ENCODE data around the gene STAG3. TPM values are rescaled to one million over a fixed set of nuclear protein-coding genes. Genes with fewer than 3 reads are reported as not detected.

Gene STAG3
- polyA plus RNA-seq, 3 donors, result 0.39 TPM; not detected in 1

GRCh38 chr7:100189061-100189460, 11.3 kb downstream of the STAG3 start:
- TF ChIP-seq CTCF (IDR thresholded peaks at IDR 0.05), result no peak
- Histone ChIP-seq H2AFZ (ENCODE audit: insufficient read depth, low read depth, low read length, poor library complexity, severe bottlenecking) (no peak overlapping the region), H3K4me3 (replicated peaks in 1 of 3; ENCODE audit: low read depth in 2 of 3, low read length in 3 of 3) (no peak overlapping the region), H3K4me1 (ENCODE audit: control insufficient read depth in 1 of 2, insufficient read depth in 2 of 2, low read length in 2 of 2) (peaks cover 21 to 27% of the 10 kb centered on the region in 2 donors), H3K9ac (ENCODE audit: insufficient read depth, low read length, poor library complexity, severe bottlenecking) (no peak overlapping the region), H4K20me1 (ENCODE audit: insufficient read depth, low read length) (no peaks in the 10 kb centered on the region), H3K27me3 (ENCODE audit: control insufficient read depth in 2 of 2, insufficient read depth in 2 of 2, low read length in 2 of 2) (no peaks in the 10 kb centered on the region), H3K79me2 (ENCODE audit: insufficient read depth, low read length) (no peaks in the 10 kb centered on the region), H3K9me3 (replicated peaks in 1 of 2; ENCODE audit: control insufficient read depth in 1 of 2, insufficient read depth in 1 of 2, low read length in 2 of 2) (no peaks in the 10 kb centered on the region), H3K36me3 (replicated peaks in 1 of 2; ENCODE audit: control insufficient read depth in 1 of 2, insufficient read depth in 2 of 2, low read length in 2 of 2) (no peaks in the 10 kb centered on the region), H3K27ac (ENCODE audit: low read depth in 1 of 2, low read length in 2 of 2) (no peak overlapping the region), H3K4me2 (replicated peaks; ENCODE audit: extremely low read depth, low read length, poor library complexity, severe bottlenecking) (no peak overlapping the region)
- intact Hi-C loops (cut with micrococcal nuclease), result no loop called here
- H3K27ac Mint-ChIP-seq, result no peak overlapping the region
- WGBS (ENCODE audit: insufficient coverage), result 100% methylated on average over 1 of the region's 3 CpGs
- no peak overlapping the region for H3K4me3 Mint-ChIP-seq
- no peaks in the 10 kb centered on the region for H3K9me3 Mint-ChIP-seq
- H3K4me1 Mint-ChIP-seq, result peaks cover 29% of the 10 kb centered on the region
- H3K36me3 Mint-ChIP-seq, result no peaks in the 10 kb centered on the region
- no peak for DNase-seq
- peaks cover 0 to 4% (median 2%) of the 10 kb centered on the region in 3 donors for H3K27me3 Mint-ChIP-seq (ENCODE audit: low read depth in 3 of 3)

GRCh38 chr7:100190048-100190711, 12.5 kb downstream of the STAG3 start:
- no peak overlapping the region for H3K4me3 Mint-ChIP-seq
- no peaks in the 10 kb centered on the region for H4K20me1 ChIP-seq (ENCODE audit: insufficient read depth, low read length)
- TF ChIP-seq CTCF (IDR thresholded peaks at IDR 0.05), result peak; percentile 58
- peak in 2 of 3 donors; percentile 26 to 33 for DNase-seq
- no peak overlapping the region for H3K9ac ChIP-seq (ENCODE audit: insufficient read depth, low read length, poor library complexity, severe bottlenecking)
- peak overlapping the region; percentile 44 for H2AFZ ChIP-seq (ENCODE audit: insufficient read depth, low read depth, low read length, poor library complexity, severe bottlenecking)
- H3K4me1 ChIP-seq (ENCODE audit: control insufficient read depth in 1 of 2, insufficient read depth in 2 of 2, low read length in 2 of 2), result peaks cover 21 to 27% of the 10 kb centered on the region in 2 donors
- no peak overlapping the region for H3K4me2 ChIP-seq (replicated peaks; ENCODE audit: extremely low read depth, low read length, poor library complexity, severe bottlenecking)
- H3K27me3 Mint-ChIP-seq (ENCODE audit: low read depth in 3 of 3), result peaks cover 0 to 2% (median 1%) of the 10 kb centered on the region in 3 donors
- H3K4me1 Mint-ChIP-seq, result peaks cover 29% of the 10 kb centered on the region
- no peaks in the 10 kb centered on the region for H3K36me3 Mint-ChIP-seq
- H3K9me3 ChIP-seq (replicated peaks in 1 of 2; ENCODE audit: control insufficient read depth in 1 of 2, insufficient read depth in 1 of 2, low read length in 2 of 2), result no peaks in the 10 kb centered on the region
- H3K4me3 ChIP-seq (replicated peaks in 1 of 3; ENCODE audit: low read depth in 2 of 3, low read length in 3 of 3), result no peak overlapping the region
- WGBS (ENCODE audit: insufficient coverage), result 0% methylated on average over 1 of the region's 4 CpGs
- H3K9me3 Mint-ChIP-seq, result no peaks in the 10 kb centered on the region
- no peaks in the 10 kb centered on the region for H3K27me3 ChIP-seq (ENCODE audit: control insufficient read depth in 2 of 2, insufficient read depth in 2 of 2, low read length in 2 of 2)
- H3K27ac Mint-ChIP-seq, result peak overlapping the region in 2 of 7 donors; percentile 4 to 16
- no peak overlapping the region for H3K27ac ChIP-seq (ENCODE audit: low read depth in 1 of 2, low read length in 2 of 2)
- intact Hi-C loops (cut with micrococcal nuclease), result no loop called here
- no peaks in the 10 kb centered on the region for H3K79me2 ChIP-seq (ENCODE audit: insufficient read depth, low read length)
- no peaks in the 10 kb centered on the region for H3K36me3 ChIP-seq (replicated peaks in 1 of 2; ENCODE audit: control insufficient read depth in 1 of 2, insufficient read depth in 2 of 2, low read length in 2 of 2)
